HCT116 (cell line): ENCODE data around the gene TCP11L2. TPM values are rescaled to one million over a fixed set of nuclear protein-coding genes. Genes with fewer than 3 reads are reported as not detected.

Experiments
- ATAC-seq: fragments of 200-7000 bp; cut with Tn5 transposase; 2 replicates; pipeline ENCODE4 v1.9.1; 2020; ENCODE audit warnings: mild to moderate bottlenecking, moderate library complexity
- BruUV-seq: library from RNA; stranded (reverse); fragments of 400-500 nt; replicated peaks from 2 replicates; lab custom pipeline; 2021; lab: Mats Ljungman, UMichigan
- CTCF ChIA-PET: fragments of 300-600 bp; sonication (Branson Sonifier 250); formaldehyde crosslinking; loops from one replicate; lab custom pipeline; 2021; ENCODE audit warnings: antibody characterized with exemption; lab: Charles Lee
- POLR2A ChIA-PET: fragments of 300-600, 350-600 bp; sonication (Branson Sonifier 250); formaldehyde crosslinking; loops from one replicate; lab custom pipeline; 2021; ENCODE audit warnings: antibody characterized with exemption; lab: Charles Lee
- RAD21 ChIA-PET, 2 experiments: fragments of 300-600 bp; sonication (Branson Sonifier 250); formaldehyde crosslinking; loops; one replicate each; lab custom pipeline; 2023; ENCODE audit warnings: low total read pairs in 2 of 2; ENCODE audit not compliant: uncharacterized antibody in 2 of 2, unreplicated experiment in 2 of 2, low non-redundant PET in 1 of 2; lab: Charles Lee
- DNase-seq: peaks from one replicate; pipeline ENCODE4 v3.0.0-alpha.2; 2010; ENCODE audit warnings: low read depth, low spot score
- H2AFZ ChIP-seq: fragments of 200-600 bp; shearing (Covaris generic), sonication (generic); 2 replicates; pipeline ENCODE4 v1.6.1; 2017; ENCODE audit warnings: low read depth, mixed run types, mixed read lengths, antibody characterized with exemption, low read length; ENCODE audit not compliant: poor library complexity, severe bottlenecking
- H3K27ac ChIP-seq: 2 replicates; pipeline ENCODE4 v1.5.1; 2012; ENCODE audit warnings: low read depth, low read length
- H3K27me3 ChIP-seq: fragments of 200-600 bp; sonication (generic); 2 replicates; pipeline ENCODE4 v1.6.1; 2016; ENCODE audit warnings: mixed run types, low read length, mixed read lengths; ENCODE audit not compliant: insufficient read depth
- H3K36me3 ChIP-seq, 2 experiments: fragments of 200-500 bp in 1 of 2; fragments of 200-600 bp in 1 of 2; sonication (Bioruptor generic) in 1 of 2; sonication (generic) in 1 of 2; 2 replicates each; pipeline versions ENCODE4 v1.5.1 to v1.6.1; 2014 to 2016; ENCODE audit warnings: low read length in 2 of 2, inconsistent platforms in 1 of 2, mixed read lengths in 1 of 2, mixed run types in 1 of 2; ENCODE audit not compliant: insufficient read depth in 2 of 2, control insufficient read depth in 1 of 2
- H3K4me1 ChIP-seq, 2 experiments: fragments of 200-600 bp in 1 of 2; sonication (generic) in 1 of 2; 2 replicates each; pipeline versions ENCODE4 v1.5.1 to v1.6.1; 2012 to 2017; ENCODE audit warnings: low read length in 2 of 2, inconsistent platforms in 1 of 2, mild to moderate bottlenecking in 1 of 2, mixed read lengths in 1 of 2, mixed run types in 1 of 2, moderate library complexity in 1 of 2; ENCODE audit not compliant: insufficient read depth in 2 of 2, control insufficient read depth in 1 of 2
- H3K4me2 ChIP-seq: fragments of 200-600 bp; sonication (generic); 2 replicates; pipeline ENCODE4 v1.6.1; 2017; ENCODE audit warnings: mixed run types, low read length, mixed read lengths
- H3K4me3 ChIP-seq, 2 experiments: fragments of 200-600 bp in 1 of 2; sonication (generic) in 1 of 2; replicated peaks in 1 of 2; 2 replicates each; pipeline ENCODE4 v1.5.1; 2011 to 2016; ENCODE audit warnings: low read length in 2 of 2, control low read depth in 1 of 2, low read depth in 1 of 2, mild to moderate bottlenecking in 1 of 2, mixed read lengths in 1 of 2, mixed run types in 1 of 2
- H3K79me2 ChIP-seq: fragments of 200-600 bp; sonication (generic); 2 replicates; pipeline ENCODE4 v1.6.1; 2017; ENCODE audit warnings: mild to moderate bottlenecking, mixed run types, low read length, moderate library complexity, mixed read lengths; ENCODE audit not compliant: insufficient read depth
- H3K9ac ChIP-seq: fragments of 200-600 bp; sonication (generic); 2 replicates; pipeline ENCODE4 v1.6.1; 2016; ENCODE audit warnings: low read length, mixed read lengths
- H3K9me2 ChIP-seq: fragments of 200-600 bp; sonication (generic), shearing (Covaris generic); 2 replicates; pipeline ENCODE4 v1.6.1; 2017; ENCODE audit warnings: mixed run types, mild to moderate bottlenecking, moderate library complexity; ENCODE audit not compliant: insufficient read depth
- H3K9me3 ChIP-seq, 2 experiments: fragments of 200-500 bp in 1 of 2; fragments of 200-600 bp in 1 of 2; sonication (Bioruptor generic) in 1 of 2; sonication (generic) in 1 of 2; 2 replicates each; pipeline ENCODE4 v1.6.1; 2014 to 2017; ENCODE audit warnings: low read length in 2 of 2, mixed read lengths in 2 of 2, inconsistent platforms in 1 of 2, low read depth in 1 of 2, mild to moderate bottlenecking in 1 of 2, mixed run types in 1 of 2, moderate library complexity in 1 of 2; ENCODE audit not compliant: control insufficient read depth in 1 of 2, insufficient read depth in 1 of 2
- H4K20me1 ChIP-seq: fragments of 200-600 bp; sonication (generic), shearing (Covaris generic); 2 replicates; pipeline ENCODE4 v1.6.1; 2017; ENCODE audit warnings: mixed run types, mild to moderate bottlenecking, moderate library complexity; ENCODE audit not compliant: insufficient read depth
- FOSL1 ChIP-seq: IDR thresholded peaks from 2 replicates; pipeline ENCODE4 v1.6.1; 2012; ENCODE audit warnings: low read depth
- JUND ChIP-seq: IDR thresholded peaks from 2 replicates; pipeline ENCODE4 v1.6.1; 2012
- POLR2A ChIP-seq: IDR thresholded peaks from 2 replicates; pipeline ENCODE4 v1.7.0; 2011; ENCODE audit warnings: borderline replicate concordance; ENCODE audit not compliant: insufficient read depth, insufficient read length; ENCODE audit errors: extremely low read depth
- RAD21 ChIP-seq: IDR thresholded peaks from 2 replicates; pipeline ENCODE4 v1.6.1; 2012; ENCODE audit warnings: low read depth, mild to moderate bottlenecking
- REST ChIP-seq: IDR thresholded peaks from 2 replicates; pipeline ENCODE4 v1.6.1; 2012; ENCODE audit warnings: low read depth
- SP1 ChIP-seq: IDR thresholded peaks from 2 replicates; pipeline ENCODE4 v1.6.1; 2012; ENCODE audit warnings: low read depth
- ZBTB33 ChIP-seq: IDR thresholded peaks from 2 replicates; pipeline ENCODE4 v1.6.1; 2011; ENCODE audit warnings: mild to moderate bottlenecking, low read length, moderate library complexity; ENCODE audit not compliant: insufficient replicate concordance; ENCODE audit errors: extremely low read depth
- ZFX ChIP-seq: fragments of 450-650 bp; IDR thresholded peaks from 2 replicates; pipeline ENCODE4 v1.6.1; 2017
- intact Hi-C: fragments of 100-400 bp; cut with micrococcal nuclease; formaldehyde crosslinking; loops from 2 replicates; pipeline ENCODE4 v1.10.0; 2022
- total RNA-seq: library from RNA; stranded (reverse); gene quantifications from one replicate; pipeline ENCODE4 v1.2.1, GENCODE V29; 2021; ENCODE audit not compliant: unreplicated experiment
- TF ChIP-seq, protein P1 (sequence below): IDR thresholded peaks from 2 replicates; pipeline ENCODE4 v1.6.1; 2012

The TCP11L2 gene
- total RNA-seq, 1 experiment from 2014 or later: 14.4 TPM

GRCh38 chr12:106357549-106358395, 55.2 kb downstream of the TCP11L2 start, which contains the start of gene POLR3B (continued):
- TF ChIP-seq REST (no peak), POLR2A (peak; percentile 66), FOSL1 (no peak; the same call in 1 of the 2 replicates), SP1 (peak; percentile 71; the same call in 1 of the 2 replicates), ZFX (peak; percentile 79)
- TF ChIP-seq, protein P1, sequence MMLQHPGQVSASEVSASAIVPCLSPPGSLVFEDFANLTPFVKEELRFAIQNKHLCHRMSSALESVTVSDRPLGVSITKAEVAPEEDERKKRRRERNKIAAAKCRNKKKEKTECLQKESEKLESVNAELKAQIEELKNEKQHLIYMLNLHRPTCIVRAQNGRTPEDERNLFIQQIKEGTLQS: no peak; the same call in 1 of the 2 replicates

GRCh38 chr12:106358396-106359241, 56.1 kb downstream of the TCP11L2 start:
- Histone ChIP-seq H3K9me2 (no peaks in the 10 kb centered on the region), H3K9ac (peak overlapping the region; percentile 82), H3K79me2 (peaks cover 44% of the 10 kb centered on the region), H3K4me3 (peak overlapping the region; percentile 85 to 89), H2AFZ (no peak overlapping the region), H3K27ac (peak overlapping the region; percentile 70), H3K9me3 (no peaks in the 10 kb centered on the region), H4K20me1 (no peaks in the 10 kb centered on the region), H3K4me2 (peak overlapping the region; percentile 98), H3K27me3 (no peaks in the 10 kb centered on the region), H3K36me3 (no peaks in the 10 kb centered on the region), H3K4me1 (peaks cover 3 to 11% of the 10 kb centered on the region in 2 experiments; a peak in 3 of 4 replicates)
- no peak for DNase-seq
- intact Hi-C loops: no loop called here
- peak; percentile 17 for ATAC-seq
- BruUV-seq: TSS peak; percentile 73
- TF ChIP-seq RAD21 (no peak), ZBTB33 (no peak), JUND (no peak)
- ChIA-PET POLR2A (interaction anchor here (0.7 to 1.6 kb wide), 6 partner anchors 10 to 560 kb away, joined by 3 to 4 read pairs (median 4); no protein-coding TSS in a partner anchor), RAD21 (interaction anchor here in 1 of 2 experiments (1.0 to 2.1 kb wide), 2 partner anchors 483 to 560 kb away, joined by 4 to 6 read pairs; no protein-coding TSS in a partner anchor), CTCF (interaction anchor here (0.8 to 2.8 kb wide), 13 partner anchors 9 to 561 kb away, joined by 3 to 34 read pairs (median 5); no protein-coding TSS in a partner anchor)
